HG02981 (cell line): ENCODE data around the gene DPYSL3.
"Not testable (repeated sequence)": the region's sequence is repeated elsewhere in the genome, so short reads cannot be mapped to it uniquely, and the experiment has no call there.

ENCODE experiments used
- ATAC-seq: cut with Tn5 transposase; IDR thresholded peaks from one replicate; pipeline ENCODE4 v1.9.1; 2021; ENCODE audit warnings: mild to moderate bottlenecking, moderate library complexity; ENCODE audit not compliant: unreplicated experiment

DPYSL3 gene

GRCh38 chr5:147373328-147373727, 136.5 kb downstream of the DPYSL3 start:
- ATAC-seq = no peak

- no peak for ATAC-seq
Measured at GRCh38 chr5:147372191-147372590, 137.7 kb downstream of the DPYSL3 start.

- ATAC-seq = no peak
Measured at GRCh38 chr5:147371290-147371689, 138.6 kb downstream of the DPYSL3 start.

GRCh38 chr5:147369742-147370374, 140.0 kb downstream of the DPYSL3 start:
- no peak for ATAC-seq

GRCh38 chr5:147367381-147367780, 142.5 kb downstream of the DPYSL3 start:
- ATAC-seq = not testable (repeated sequence)

- no peak for ATAC-seq
Measured at GRCh38 chr5:147361441-147362175, 148.3 kb downstream of the DPYSL3 start.

GRCh38 chr5:147360816-147361215, 149.1 kb downstream of the DPYSL3 start:
- ATAC-seq = no peak

GRCh38 chr5:147359581-147359980, 150.3 kb downstream of the DPYSL3 start:
- no peak for ATAC-seq

- no peak for ATAC-seq
Measured at GRCh38 chr5:147359101-147359500, 150.8 kb downstream of the DPYSL3 start.

GRCh38 chr5:147349241-147349640, 160.6 kb downstream of the DPYSL3 start:
- no peak for ATAC-seq

- ATAC-seq = no peak
Measured at GRCh38 chr5:147348451-147348850, 161.4 kb downstream of the DPYSL3 start.

- no peak for ATAC-seq
Measured at GRCh38 chr5:147348046-147348445, 161.8 kb downstream of the DPYSL3 start.

- no peak for ATAC-seq
Measured at GRCh38 chr5:147346006-147346561, 163.8 kb downstream of the DPYSL3 start.

- ATAC-seq = no peak
Measured at GRCh38 chr5:147344861-147345260, 165.0 kb downstream of the DPYSL3 start.

GRCh38 chr5:147341345-147341744, 168.5 kb downstream of the DPYSL3 start:
- ATAC-seq = no peak

GRCh38 chr5:147340941-147341340, 168.9 kb downstream of the DPYSL3 start:
- no peak for ATAC-seq
